CD14-positive monocyte (primary cell): Measurements from ENCODE around the gene PLEKHN1. TPM values are rescaled to one million over a fixed set of nuclear protein-coding genes. Genes with fewer than 3 reads are reported as not detected.

Experiments used
- DNase-seq, 3 donors: peaks; one replicate each; pipeline ENCODE4 v3.0.0-alpha.2; 2011 to 2022
- H2AFZ ChIP-seq: 2 replicates; pipeline ENCODE4 v1.6.0; 2012; ENCODE audit warnings: mild to moderate bottlenecking, low read depth, low read length, inconsistent platforms; ENCODE audit not compliant: insufficient read depth, poor library complexity, severe bottlenecking
- H3K27ac ChIP-seq, 2 donors: 1 replicate in 1 of 2; 2 replicates in 1 of 2; pipeline ENCODE4 v1.5.1; 2012 to 2013; ENCODE audit warnings: low read length in 2 of 2, control low read depth in 1 of 2, inconsistent platforms in 1 of 2, low read depth in 1 of 2, mild to moderate bottlenecking in 1 of 2
- H3K27me3 ChIP-seq, 2 donors: one replicate each; pipeline versions ENCODE4 v1.6.0 to v1.6.1; 2011 to 2013; ENCODE audit warnings: low read length in 2 of 2; ENCODE audit not compliant: control insufficient read depth in 2 of 2, insufficient read depth in 2 of 2
- H3K36me3 ChIP-seq, 2 donors: replicated peaks in 1 of 2; 1 replicate in 1 of 2; 2 replicates in 1 of 2; pipeline versions ENCODE4 v1.5.1 to v1.6.1; 2012 to 2013; ENCODE audit warnings: low read length in 2 of 2, control low read depth in 1 of 2, inconsistent platforms in 1 of 2, mild to moderate bottlenecking in 1 of 2; ENCODE audit not compliant: insufficient read depth in 2 of 2, control insufficient read depth in 1 of 2
- H3K4me1 ChIP-seq, 2 donors: 1 replicate in 1 of 2; 2 replicates in 1 of 2; pipeline versions ENCODE4 v1.5.1 to v1.6.1; 2012 to 2013; ENCODE audit warnings: low read length in 2 of 2, control low read depth in 1 of 2, inconsistent platforms in 1 of 2, mild to moderate bottlenecking in 1 of 2, moderate library complexity in 1 of 2; ENCODE audit not compliant: insufficient read depth in 2 of 2, control insufficient read depth in 1 of 2
- H3K4me2 ChIP-seq: replicated peaks from 2 replicates; pipeline ENCODE3; 2012; ENCODE audit warnings: low read length, moderate library complexity, mild to moderate bottlenecking; ENCODE audit not compliant: poor library complexity, severe bottlenecking; ENCODE audit errors: extremely low read depth
- H3K4me3 ChIP-seq, 3 experiments: fragments of 200-600 bp in 1 of 3; sonication (generic) in 1 of 3; replicated peaks in 1 of 3; 1 replicate in 2 of 3; 2 replicates in 1 of 3; pipeline ENCODE4 v1.5.1; 2011 to 2013; ENCODE audit warnings: low read length in 3 of 3, mild to moderate bottlenecking in 3 of 3, control low read depth in 2 of 3, low read depth in 2 of 3, inconsistent platforms in 1 of 3, moderate library complexity in 1 of 3
- H3K79me2 ChIP-seq: 2 replicates; pipeline ENCODE4 v1.6.0; 2012; ENCODE audit warnings: mild to moderate bottlenecking, control low read depth, inconsistent platforms, low read length, moderate library complexity; ENCODE audit not compliant: insufficient read depth
- H3K9ac ChIP-seq: 2 replicates; pipeline ENCODE4 v1.6.0; 2017; ENCODE audit warnings: low read length, mild to moderate bottlenecking; ENCODE audit not compliant: insufficient read depth, poor library complexity, severe bottlenecking
- H3K9me3 ChIP-seq, 2 donors: replicated peaks in 1 of 2; 1 replicate in 1 of 2; 2 replicates in 1 of 2; pipeline versions ENCODE4 v1.5.1 to v1.6.1; 2012 to 2013; ENCODE audit warnings: low read length in 2 of 2, control low read depth in 1 of 2; ENCODE audit not compliant: control insufficient read depth in 1 of 2, insufficient read depth in 1 of 2
- H4K20me1 ChIP-seq: 2 replicates; pipeline ENCODE4 v1.6.0; 2012; ENCODE audit warnings: mild to moderate bottlenecking, low read length, control low read depth, moderate library complexity; ENCODE audit not compliant: insufficient read depth
- H3K27ac Mint-ChIP-seq, 7 donors: one replicate each; pipeline ENCODE4 v1.8.0; 2020; ENCODE audit warnings: mild to moderate bottlenecking in 7 of 7, mixed read lengths in 7 of 7, moderate library complexity in 6 of 7, inconsistent platforms in 2 of 7
- H3K27me3 Mint-ChIP-seq, 3 donors: one replicate each; pipeline ENCODE4 v1.8.0; 2021 to 2022; ENCODE audit warnings: low read depth in 3 of 3, mild to moderate bottlenecking in 3 of 3, mixed read lengths in 3 of 3, moderate library complexity in 3 of 3, inconsistent platforms in 1 of 3
- H3K36me3 Mint-ChIP-seq, 2 donors: one replicate each; pipeline ENCODE4 v1.8.0; 2020; ENCODE audit warnings: mixed read lengths in 2 of 2, inconsistent platforms in 1 of 2, mild to moderate bottlenecking in 1 of 2
- H3K4me1 Mint-ChIP-seq: one replicate; pipeline ENCODE4 v1.8.0; 2020; ENCODE audit warnings: mild to moderate bottlenecking, mixed read lengths
- H3K4me3 Mint-ChIP-seq, 2 donors: one replicate each; pipeline ENCODE4 v1.8.0; 2020; ENCODE audit warnings: mild to moderate bottlenecking in 2 of 2, mixed read lengths in 2 of 2, moderate library complexity in 1 of 2
- H3K9me3 Mint-ChIP-seq, 7 donors: one replicate each; pipeline ENCODE4 v1.8.0; 2020 to 2022; ENCODE audit warnings: mixed read lengths in 7 of 7, mild to moderate bottlenecking in 6 of 7, moderate library complexity in 6 of 7, inconsistent platforms in 2 of 7
- WGBS: methylation state at CpG from one replicate; pipeline ENCODE4 v1.1.5; 2013; ENCODE audit warnings: missing lambda C conversion rate; ENCODE audit not compliant: insufficient coverage; 5-methylcytosine and 5-hydroxymethylcytosine counted together
- intact Hi-C, 2 donors: fragments of 100-400 bp; cut with micrococcal nuclease; formaldehyde crosslinking; loops; one replicate each; pipeline versions ENCODE4 v1.15.0 to v1.15.1; 2023
- polyA plus RNA-seq, 3 donors: library from polyadenylated mRNA; depleted of rRNA in 1 of 3; unstranded in 2 of 3; stranded (reverse) in 1 of 3; fragments of 300-500 nt in 2 of 3; fragments of >200 nt in 1 of 3; fragmentation: Illumina TruSeq in 2 of 3; gene quantifications; 1 replicate in 2 of 3; 2 replicates in 1 of 3; pipeline ENCODE4 v1.2.3, GENCODE V29; 2012 to 2021
- TF ChIP-seq, protein P1 (sequence below): fragments of 200-600 bp; IDR thresholded peaks from one replicate; pipeline ENCODE4 v1.8.0; 2022; ENCODE audit warnings: antibody characterized with exemption, mild to moderate bottlenecking

Gene PLEKHN1
- polyA plus RNA-seq, 3 donors: 0.21 to 1.5 (median 0.62) TPM

DNA sequence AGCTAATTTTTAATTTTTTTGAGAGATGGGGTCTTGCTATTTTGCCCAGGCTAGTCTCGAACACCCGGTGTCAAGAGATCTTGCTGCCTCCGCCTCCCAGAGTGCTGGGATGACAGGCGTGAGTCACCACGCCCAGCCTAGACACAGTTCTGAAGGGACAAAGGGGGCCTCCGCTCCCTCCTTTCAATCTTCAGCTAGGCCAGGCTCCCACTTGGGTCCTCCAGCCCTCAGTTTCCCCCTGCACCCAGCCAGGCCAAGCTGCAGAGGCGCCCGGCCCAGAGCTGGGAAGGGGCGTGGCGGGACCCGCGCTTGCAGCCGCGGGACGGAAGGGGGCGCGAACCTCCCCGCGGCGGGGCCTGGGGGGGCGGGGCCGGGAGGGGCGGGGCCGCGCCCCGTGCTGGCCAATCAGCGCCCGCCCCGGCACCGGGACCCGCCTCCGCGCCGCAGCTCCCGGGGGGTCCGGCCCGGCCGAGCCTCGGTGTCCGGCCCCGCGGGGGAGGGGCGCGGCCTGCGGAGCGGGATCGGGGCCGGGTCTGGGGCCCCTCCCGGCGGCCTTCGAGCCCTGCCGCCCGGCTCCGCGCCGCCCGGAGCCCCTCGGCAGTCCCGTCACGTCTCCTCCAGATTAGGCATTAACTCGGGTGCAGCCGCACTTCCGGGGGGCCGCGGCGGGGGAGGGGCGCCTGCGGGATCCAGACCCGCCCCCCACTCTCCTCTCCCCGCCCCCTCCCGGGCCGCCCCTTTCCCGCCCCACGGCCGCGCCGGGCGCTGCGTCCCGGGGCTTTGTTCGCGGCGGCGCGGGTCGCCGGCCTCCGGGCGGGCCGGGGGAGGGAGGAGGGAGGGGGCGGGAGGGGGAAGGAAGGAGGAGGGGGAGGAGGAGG lies 53.1 kb downstream of the PLEKHN1 start:
- Histone ChIP-seq H3K4me1 (peaks cover 14 to 31% of the 10 kb centered on the region in 2 donors), H4K20me1 (no peaks in the 10 kb centered on the region), H3K79me2 (no peaks in the 10 kb centered on the region), H3K36me3 (no peaks in the 10 kb centered on the region), H3K9me3 (no peaks in the 10 kb centered on the region), H3K9ac (peak overlapping the region; percentile 21), H3K27me3 (peaks cover 7 to 36% of the 10 kb centered on the region in 2 donors), H3K27ac (no peak overlapping the region), H3K4me3 (peak overlapping the region; percentile 30 to 61 (median 31)), H2AFZ (peak overlapping the region; percentile 72), H3K4me2 (peak overlapping the region; percentile 72)
- TF ChIP-seq, protein P1, sequence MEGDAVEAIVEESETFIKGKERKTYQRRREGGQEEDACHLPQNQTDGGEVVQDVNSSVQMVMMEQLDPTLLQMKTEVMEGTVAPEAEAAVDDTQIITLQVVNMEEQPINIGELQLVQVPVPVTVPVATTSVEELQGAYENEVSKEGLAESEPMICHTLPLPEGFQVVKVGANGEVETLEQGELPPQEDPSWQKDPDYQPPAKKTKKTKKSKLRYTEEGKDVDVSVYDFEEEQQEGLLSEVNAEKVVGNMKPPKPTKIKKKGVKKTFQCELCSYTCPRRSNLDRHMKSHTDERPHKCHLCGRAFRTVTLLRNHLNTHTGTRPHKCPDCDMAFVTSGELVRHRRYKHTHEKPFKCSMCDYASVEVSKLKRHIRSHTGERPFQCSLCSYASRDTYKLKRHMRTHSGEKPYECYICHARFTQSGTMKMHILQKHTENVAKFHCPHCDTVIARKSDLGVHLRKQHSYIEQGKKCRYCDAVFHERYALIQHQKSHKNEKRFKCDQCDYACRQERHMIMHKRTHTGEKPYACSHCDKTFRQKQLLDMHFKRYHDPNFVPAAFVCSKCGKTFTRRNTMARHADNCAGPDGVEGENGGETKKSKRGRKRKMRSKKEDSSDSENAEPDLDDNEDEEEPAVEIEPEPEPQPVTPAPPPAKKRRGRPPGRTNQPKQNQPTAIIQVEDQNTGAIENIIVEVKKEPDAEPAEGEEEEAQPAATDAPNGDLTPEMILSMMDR: peak; percentile 36
- under 1% methylated on average over 57 of the region's 91 CpGs for WGBS
- H3K4me1 Mint-ChIP-seq: peaks cover 6% of the 10 kb centered on the region
- H3K27ac Mint-ChIP-seq: peak overlapping the region in 1 of 7 donors; percentile 19
- H3K36me3 Mint-ChIP-seq: no peaks in the 10 kb centered on the region
- H3K27me3 Mint-ChIP-seq: peaks cover 29 to 42% (median 40%) of the 10 kb centered on the region in 3 donors
- intact Hi-C loops: loop anchor here in 1 of 2 donors (10.0 kb wide), 1 partner anchor 355 kb away; the partner anchor contains the start of gene AURKAIP1
- H3K9me3 Mint-ChIP-seq: peaks cover 0 to 6% (median 0%) of the 10 kb centered on the region in 7 donors
- peak; percentile 68 to 76 (median 72) for DNase-seq
- H3K4me3 Mint-ChIP-seq: peak overlapping the region; percentile 73 to 74

DNA sequence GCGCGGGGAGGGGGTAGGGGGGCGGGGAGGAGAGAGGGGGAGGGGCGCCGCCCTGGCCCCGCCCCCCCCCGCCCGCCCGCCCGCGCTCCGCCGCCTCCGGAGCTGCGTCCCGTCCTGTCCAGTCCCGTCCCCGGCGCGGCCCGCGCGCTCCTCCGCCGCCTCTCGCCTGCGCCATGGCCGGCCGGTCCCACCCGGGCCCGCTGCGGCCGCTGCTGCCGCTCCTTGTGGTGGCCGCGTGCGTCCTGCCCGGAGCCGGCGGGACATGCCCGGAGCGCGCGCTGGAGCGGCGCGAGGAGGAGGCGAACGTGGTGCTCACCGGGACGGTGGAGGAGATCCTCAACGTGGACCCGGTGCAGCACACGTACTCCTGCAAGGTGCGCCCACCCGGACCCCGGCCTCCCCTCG lies 53.7 kb downstream of the PLEKHN1 start, which contains the start of gene AGRN:
Gene AGRN, plus strand, starts transcription at position 121 of the 405 bp plus-strand sequence. Its CDS starts 53 bp downstream, at position 174.
- peak within 1 kb of the TSS; percentile 32 for H3K9ac ChIP-seq
- intact Hi-C loops: loop anchor here (5.0 to 10.0 kb wide), 2 partner anchors 37 to 355 kb away; partner anchors contain the start of gene AURKAIP1 (in 1 of the 2)

More for the DNA sequence above, 53.7 kb downstream of the PLEKHN1 start, which contains the start of gene AGRN:
- peaks cover 0 to 6% (median 0%) of the 10 kb centered on the region in 7 donors for H3K9me3 Mint-ChIP-seq
- under 1% methylated on average over 50 of the region's 58 CpGs for WGBS
- H3K36me3 Mint-ChIP-seq: no peaks in the 10 kb centered on the region
- H3K4me3 Mint-ChIP-seq: peak within 1 kb of the TSS; percentile 73 to 74
- H3K27ac Mint-ChIP-seq: peak within 1 kb of the TSS in 1 of 7 donors; percentile 19
- Histone ChIP-seq H2AFZ (peak within 1 kb of the TSS; percentile 72), H3K4me2 (peak within 1 kb of the TSS; percentile 72), H3K9me3 (no peaks in the 10 kb centered on the region), H3K4me3 (peak within 1 kb of the TSS; percentile 30 to 69 (median 31)), H4K20me1 (no peaks in the 10 kb centered on the region), H3K36me3 (no peaks in the 10 kb centered on the region), H3K27ac (no peak within 1 kb of the TSS), H3K4me1 (peaks cover 11 to 24% of the 10 kb centered on the region in 2 donors), H3K79me2 (no peaks in the 10 kb centered on the region), H3K27me3 (peaks cover 7 to 36% of the 10 kb centered on the region in 2 donors)
- H3K27me3 Mint-ChIP-seq: peaks cover 29 to 42% (median 40%) of the 10 kb centered on the region in 3 donors
- no peak for DNase-seq
- TF ChIP-seq, protein P1: no peak
- peaks cover 6% of the 10 kb centered on the region for H3K4me1 Mint-ChIP-seq
